WERI-Rb-1 (cell line): ENCODE data around the gene TGIF1.
A peak's percentile ranks its signal among the peaks of the same experiment; 100 is the strongest.

Experiments used
- DNase-seq: peaks from one replicate; pipeline ENCODE4 v3.0.0-alpha.2; 2020
- H3K27ac ChIP-seq: fragments of 250-450 bp; sonication (Bioruptor Pico); 2 replicates; pipeline ENCODE4 v1.5.1; 2020; ENCODE audit warnings: mild to moderate bottlenecking, moderate library complexity
- H3K27me3 ChIP-seq: fragments of 250-450 bp; sonication (Bioruptor Pico); 2 replicates; pipeline ENCODE4 v1.5.1; 2021; ENCODE audit warnings: mild to moderate bottlenecking, low read depth, moderate library complexity; ENCODE audit not compliant: insufficient read depth, severe bottlenecking
- H3K36me3 ChIP-seq: fragments of 250-450 bp; sonication (Bioruptor Pico); 2 replicates; pipeline ENCODE4 v1.5.1; 2020; ENCODE audit warnings: mild to moderate bottlenecking, moderate library complexity
- H3K4me3 ChIP-seq: 2 replicates; pipeline ENCODE4 v1.5.1; 2011; ENCODE audit warnings: low read depth, mild to moderate bottlenecking, control low read depth, low read length
- H3K9me3 ChIP-seq: fragments of 250-450 bp; sonication (Bioruptor Pico); 2 replicates; pipeline ENCODE4 v1.5.1; 2021; ENCODE audit warnings: mild to moderate bottlenecking, moderate library complexity; ENCODE audit not compliant: severe bottlenecking
- TF ChIP-seq, protein P1 (sequence below): IDR thresholded peaks from 2 replicates; pipeline ENCODE4 v1.5.1; 2011; ENCODE audit warnings: low read depth, mild to moderate bottlenecking, control low read depth, inconsistent platforms, low read length

The TGIF1 gene

DNA sequence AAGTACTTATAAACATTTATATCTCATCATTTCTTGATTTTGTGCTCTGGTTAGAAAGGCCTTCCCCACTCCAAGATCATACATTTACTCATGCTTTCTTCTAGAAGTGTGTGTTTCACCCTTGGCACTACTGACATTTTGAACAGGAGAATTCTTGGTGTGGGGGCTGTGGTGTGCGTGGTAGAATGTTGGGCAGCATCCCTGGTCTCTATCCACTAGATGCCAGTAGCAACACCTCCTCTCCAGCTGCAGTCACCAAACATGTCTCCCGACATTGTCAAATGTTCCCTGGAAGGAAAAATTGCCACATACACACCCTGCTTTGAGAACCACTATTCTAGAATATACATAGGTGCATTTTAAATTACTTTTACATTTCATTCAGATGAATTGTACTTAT, 8.7 kb upstream of the TGIF1 start:
- TF ChIP-seq, protein P1, sequence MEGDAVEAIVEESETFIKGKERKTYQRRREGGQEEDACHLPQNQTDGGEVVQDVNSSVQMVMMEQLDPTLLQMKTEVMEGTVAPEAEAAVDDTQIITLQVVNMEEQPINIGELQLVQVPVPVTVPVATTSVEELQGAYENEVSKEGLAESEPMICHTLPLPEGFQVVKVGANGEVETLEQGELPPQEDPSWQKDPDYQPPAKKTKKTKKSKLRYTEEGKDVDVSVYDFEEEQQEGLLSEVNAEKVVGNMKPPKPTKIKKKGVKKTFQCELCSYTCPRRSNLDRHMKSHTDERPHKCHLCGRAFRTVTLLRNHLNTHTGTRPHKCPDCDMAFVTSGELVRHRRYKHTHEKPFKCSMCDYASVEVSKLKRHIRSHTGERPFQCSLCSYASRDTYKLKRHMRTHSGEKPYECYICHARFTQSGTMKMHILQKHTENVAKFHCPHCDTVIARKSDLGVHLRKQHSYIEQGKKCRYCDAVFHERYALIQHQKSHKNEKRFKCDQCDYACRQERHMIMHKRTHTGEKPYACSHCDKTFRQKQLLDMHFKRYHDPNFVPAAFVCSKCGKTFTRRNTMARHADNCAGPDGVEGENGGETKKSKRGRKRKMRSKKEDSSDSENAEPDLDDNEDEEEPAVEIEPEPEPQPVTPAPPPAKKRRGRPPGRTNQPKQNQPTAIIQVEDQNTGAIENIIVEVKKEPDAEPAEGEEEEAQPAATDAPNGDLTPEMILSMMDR = peak; percentile 45
- H3K4me3 ChIP-seq = no peak overlapping the region
- H3K36me3 ChIP-seq = no peaks in the 10 kb centered on the region
- DNase-seq = peak; percentile 31
- no peaks in the 10 kb centered on the region for H3K27me3 ChIP-seq
- no peaks in the 10 kb centered on the region for H3K9me3 ChIP-seq
- H3K27ac ChIP-seq = no peak overlapping the region

DNA sequence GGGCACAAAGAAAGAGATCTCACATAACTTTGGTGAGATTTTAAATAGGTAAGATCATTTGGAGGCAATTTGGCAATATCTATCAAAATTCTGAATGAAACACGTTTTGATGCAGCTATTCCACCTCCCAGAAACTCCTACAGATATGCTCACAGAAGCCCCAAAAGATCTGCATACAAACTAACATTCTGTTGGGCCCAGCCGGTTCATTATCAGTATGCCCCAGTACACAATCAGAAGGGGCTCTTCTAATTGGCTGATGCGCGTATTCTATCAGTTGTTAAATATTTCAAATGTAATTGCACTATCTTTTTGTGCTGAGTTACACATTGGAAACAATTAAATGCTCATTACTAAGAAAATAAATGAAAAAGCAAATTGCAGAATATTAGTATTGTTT, 7.1 kb upstream of the TGIF1 start:
- no peak for DNase-seq
- Histone ChIP-seq H3K36me3 (no peaks in the 10 kb centered on the region), H3K4me3 (no peak overlapping the region), H3K27ac (no peak overlapping the region), H3K27me3 (no peaks in the 10 kb centered on the region), H3K9me3 (no peaks in the 10 kb centered on the region)
- TF ChIP-seq, protein P1 = no peak

DNA sequence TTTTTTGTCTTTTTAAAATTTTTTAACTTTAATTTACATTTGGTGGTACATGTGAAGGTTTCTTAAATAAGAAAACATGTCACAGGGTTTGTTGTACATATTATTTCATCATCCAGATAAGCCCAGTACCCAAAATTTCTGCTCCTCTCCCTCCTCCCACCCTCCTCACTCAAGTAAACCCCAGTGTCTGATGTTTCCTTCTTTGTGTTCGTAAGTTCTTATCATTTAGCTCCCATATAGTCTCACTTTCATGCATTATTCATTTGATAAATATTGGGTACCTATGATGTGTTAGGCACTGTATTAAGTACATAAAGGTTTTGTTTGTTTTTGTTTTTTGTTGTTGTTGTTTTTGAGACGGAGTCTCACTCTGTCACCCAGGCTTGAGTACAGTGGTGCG, 5.7 kb upstream of the TGIF1 start:
- H3K27ac ChIP-seq = no peak overlapping the region
- TF ChIP-seq, protein P1 = no peak
- DNase-seq = no peak

DNA sequence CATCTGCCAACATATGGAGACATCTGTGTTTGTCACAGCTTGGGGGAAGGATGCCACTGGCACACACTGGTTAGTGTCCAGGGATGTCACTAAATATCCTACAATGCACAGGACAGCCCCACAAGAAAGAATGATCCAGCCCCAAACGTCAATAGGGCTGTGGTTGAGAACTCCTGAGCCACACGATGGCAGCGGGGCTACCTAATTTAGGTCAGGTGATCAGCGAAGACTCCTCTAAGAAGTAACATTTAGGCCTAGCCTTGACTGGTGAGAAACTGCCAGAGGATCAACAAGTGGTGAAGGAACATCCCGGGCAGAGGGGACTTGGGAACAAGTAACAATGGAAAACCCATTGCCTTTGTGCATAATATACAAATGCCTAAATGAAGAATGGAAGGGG, 5.0 kb upstream of the TGIF1 start:
- no peak for DNase-seq
- no peaks in the 10 kb centered on the region for H3K9me3 ChIP-seq
- TF ChIP-seq, protein P1 = no peak
- no peaks in the 10 kb centered on the region for H3K36me3 ChIP-seq
- H3K27me3 ChIP-seq = no peaks in the 10 kb centered on the region
- H3K27ac ChIP-seq = no peak overlapping the region
- H3K4me3 ChIP-seq = no peak overlapping the region

More for the DNA sequence above, 5.7 kb upstream of the TGIF1 start:
- H3K27me3 ChIP-seq = no peaks in the 10 kb centered on the region
- H3K4me3 ChIP-seq = no peak overlapping the region
- no peaks in the 10 kb centered on the region for H3K9me3 ChIP-seq
- H3K36me3 ChIP-seq = no peaks in the 10 kb centered on the region

DNA sequence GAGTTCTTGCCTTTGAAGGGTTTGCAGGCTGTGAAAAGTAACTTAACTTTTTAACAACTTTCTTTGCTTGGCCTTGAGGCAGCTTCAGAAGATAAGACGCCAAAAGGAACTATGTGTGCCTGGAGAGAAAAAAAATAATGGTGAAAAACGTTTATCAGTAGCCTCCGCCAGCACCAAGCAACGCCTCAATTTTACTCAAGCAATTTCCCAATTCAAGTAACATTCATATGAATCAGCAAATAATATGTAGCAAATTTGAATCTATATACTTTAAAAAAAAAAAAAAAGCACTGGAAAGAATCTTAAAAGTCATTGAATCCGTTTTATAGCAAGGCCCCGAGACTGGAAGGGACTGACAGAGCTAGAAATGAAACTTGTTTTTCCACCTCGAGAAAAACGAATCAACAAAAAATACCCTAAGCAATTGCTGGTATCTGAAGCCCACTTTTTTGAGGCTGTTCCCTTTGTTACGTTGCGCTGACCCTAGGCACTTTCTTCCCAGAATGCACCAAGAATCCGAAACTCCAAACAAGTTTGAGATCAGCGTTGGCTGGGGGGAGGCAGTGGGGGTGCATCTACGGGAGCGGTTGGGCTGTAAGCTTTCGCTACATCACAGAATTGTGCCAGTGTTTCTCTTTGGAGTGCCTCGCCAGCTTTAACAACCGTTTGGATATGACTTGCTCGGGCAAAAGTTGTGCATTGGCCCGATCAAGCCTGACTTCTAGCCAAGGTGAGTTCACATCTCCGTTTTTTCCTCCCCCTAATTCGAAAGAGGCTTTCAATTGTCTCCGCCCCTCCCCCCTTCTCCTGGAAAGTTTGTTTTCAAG, 2.7 kb upstream of the TGIF1 start:
- peak overlapping the region; percentile 87 for H3K27ac ChIP-seq
- H3K4me3 ChIP-seq = peak overlapping the region; percentile 80
- H3K27me3 ChIP-seq = no peaks in the 10 kb centered on the region
- DNase-seq = peak; percentile 37
- TF ChIP-seq, protein P1 = no peak
- H3K9me3 ChIP-seq = no peaks in the 10 kb centered on the region
- H3K36me3 ChIP-seq = no peaks in the 10 kb centered on the region
